Measurements from ENCODE around the gene SP140.
"Not testable (repeated sequence)": the region's sequence is repeated elsewhere in the genome, so short reads cannot be mapped to it uniquely, and the experiment has no call there.

Gene SP140

DNA sequence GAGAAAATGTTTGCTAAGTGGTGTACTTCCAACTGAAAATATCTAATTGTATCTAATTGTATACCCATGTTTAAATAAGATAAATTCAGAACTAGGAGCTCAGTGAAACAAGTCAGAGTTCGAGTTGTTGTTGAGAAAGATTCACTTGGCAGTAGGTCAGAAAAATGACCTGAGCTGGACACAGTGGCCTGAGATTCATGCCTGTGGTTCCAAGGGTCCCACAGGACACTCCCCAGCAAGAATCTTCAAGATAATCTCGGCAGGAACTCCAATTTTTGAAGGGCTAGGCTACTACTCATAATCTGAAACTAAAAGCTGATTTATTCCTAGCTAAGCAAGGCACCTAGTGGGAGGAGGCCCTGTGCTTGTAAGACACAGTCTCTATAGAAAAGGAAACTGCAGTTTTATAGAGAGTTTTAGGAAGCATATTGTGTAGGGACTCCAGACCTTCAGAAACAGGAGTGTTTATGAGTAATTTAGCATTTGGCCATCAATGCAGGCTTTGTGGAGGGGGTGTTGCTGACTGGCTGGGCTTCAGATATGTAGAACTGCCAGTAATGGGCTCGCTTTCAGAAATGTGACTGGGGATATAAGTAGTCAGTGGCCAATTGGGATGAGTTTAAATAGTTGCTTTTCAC, 43.2 kb downstream of the SP140 start:
- DNase-seq (ENCODE audit: low read depth): peak; percentile 62
- no peak overlapping the region for H3K4me3 ChIP-seq (ENCODE audit: low read depth, low read length)
- TF ChIP-seq, protein P1, sequence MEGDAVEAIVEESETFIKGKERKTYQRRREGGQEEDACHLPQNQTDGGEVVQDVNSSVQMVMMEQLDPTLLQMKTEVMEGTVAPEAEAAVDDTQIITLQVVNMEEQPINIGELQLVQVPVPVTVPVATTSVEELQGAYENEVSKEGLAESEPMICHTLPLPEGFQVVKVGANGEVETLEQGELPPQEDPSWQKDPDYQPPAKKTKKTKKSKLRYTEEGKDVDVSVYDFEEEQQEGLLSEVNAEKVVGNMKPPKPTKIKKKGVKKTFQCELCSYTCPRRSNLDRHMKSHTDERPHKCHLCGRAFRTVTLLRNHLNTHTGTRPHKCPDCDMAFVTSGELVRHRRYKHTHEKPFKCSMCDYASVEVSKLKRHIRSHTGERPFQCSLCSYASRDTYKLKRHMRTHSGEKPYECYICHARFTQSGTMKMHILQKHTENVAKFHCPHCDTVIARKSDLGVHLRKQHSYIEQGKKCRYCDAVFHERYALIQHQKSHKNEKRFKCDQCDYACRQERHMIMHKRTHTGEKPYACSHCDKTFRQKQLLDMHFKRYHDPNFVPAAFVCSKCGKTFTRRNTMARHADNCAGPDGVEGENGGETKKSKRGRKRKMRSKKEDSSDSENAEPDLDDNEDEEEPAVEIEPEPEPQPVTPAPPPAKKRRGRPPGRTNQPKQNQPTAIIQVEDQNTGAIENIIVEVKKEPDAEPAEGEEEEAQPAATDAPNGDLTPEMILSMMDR (IDR thresholded peaks at IDR 0.05; ENCODE audit: insufficient read depth, low read depth, low read length, missing control alignments): no peak

DNA sequence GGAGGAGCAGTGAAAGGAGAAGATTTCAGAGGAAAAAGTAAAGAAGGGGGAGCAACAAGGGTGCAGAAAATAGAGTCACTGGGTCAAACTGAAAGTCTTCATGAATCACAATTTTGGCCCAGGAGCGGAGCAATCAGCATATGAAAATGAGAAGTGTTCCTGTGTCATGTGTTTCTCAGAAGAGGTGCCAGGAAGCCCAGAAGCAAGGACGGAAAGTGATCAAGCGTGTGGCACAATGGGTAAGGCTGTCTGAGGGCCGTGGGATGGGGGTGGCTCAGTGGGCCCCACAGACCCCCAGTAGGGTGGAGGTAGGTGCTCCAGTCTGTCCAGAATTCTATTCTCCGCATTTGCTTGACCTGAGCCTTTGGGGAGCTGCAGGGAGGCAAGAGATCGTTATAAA, 44.2 kb downstream of the SP140 start:
- peak; percentile 56 for DNase-seq (ENCODE audit: low read depth)
- no peak overlapping the region for H3K4me3 ChIP-seq (ENCODE audit: low read depth, low read length)
- TF ChIP-seq, protein P1 (IDR thresholded peaks at IDR 0.05; ENCODE audit: insufficient read depth, low read depth, low read length, missing control alignments): no peak

DNA sequence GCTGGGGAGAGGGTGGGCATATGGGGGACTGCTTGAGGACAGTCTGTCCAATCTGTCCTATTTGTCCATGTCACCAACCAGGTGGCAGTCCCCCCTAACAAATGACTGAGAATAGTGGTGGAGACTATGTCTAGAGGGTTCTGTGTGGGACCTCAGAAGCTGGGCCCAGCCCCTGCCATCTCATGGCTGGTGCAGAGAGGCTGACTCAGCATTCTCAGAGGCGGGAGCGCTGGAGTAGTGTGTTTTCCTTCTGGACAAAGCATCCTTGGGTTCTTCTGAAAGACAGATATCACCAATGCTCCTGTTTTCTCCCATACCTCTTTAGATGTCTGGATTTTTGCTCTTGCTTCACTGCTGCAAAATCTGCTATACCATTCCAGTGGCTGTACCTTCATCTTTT, 57.4 kb downstream of the SP140 start:
- TF ChIP-seq, protein P1 (IDR thresholded peaks at IDR 0.05; ENCODE audit: insufficient read depth, low read depth, low read length, missing control alignments): no peak
- no peak overlapping the region for H3K4me3 ChIP-seq (ENCODE audit: low read depth, low read length)
- no peak for DNase-seq (ENCODE audit: low read depth)

DNA sequence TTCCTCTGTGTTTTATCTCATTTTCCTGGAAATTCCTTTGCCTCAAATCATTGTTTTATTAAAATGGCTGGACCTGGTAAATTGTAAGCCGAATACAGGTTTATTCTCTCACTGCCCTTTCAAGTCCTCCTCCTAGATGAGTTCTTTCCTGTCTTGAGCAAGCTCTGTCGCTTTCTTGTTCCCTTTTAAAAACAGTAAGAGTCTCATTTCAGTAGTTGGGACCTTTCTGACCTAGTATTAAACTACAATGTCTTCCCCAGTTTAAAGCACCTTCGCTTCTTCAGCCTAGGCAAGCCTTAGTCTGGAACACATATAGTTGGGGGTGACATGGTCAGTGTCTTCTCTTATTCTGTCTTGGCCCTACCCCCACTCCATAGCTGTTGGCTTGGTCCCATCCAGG, 60.5 kb downstream of the SP140 start:
- DNase-seq (ENCODE audit: low read depth): no peak

DNA sequence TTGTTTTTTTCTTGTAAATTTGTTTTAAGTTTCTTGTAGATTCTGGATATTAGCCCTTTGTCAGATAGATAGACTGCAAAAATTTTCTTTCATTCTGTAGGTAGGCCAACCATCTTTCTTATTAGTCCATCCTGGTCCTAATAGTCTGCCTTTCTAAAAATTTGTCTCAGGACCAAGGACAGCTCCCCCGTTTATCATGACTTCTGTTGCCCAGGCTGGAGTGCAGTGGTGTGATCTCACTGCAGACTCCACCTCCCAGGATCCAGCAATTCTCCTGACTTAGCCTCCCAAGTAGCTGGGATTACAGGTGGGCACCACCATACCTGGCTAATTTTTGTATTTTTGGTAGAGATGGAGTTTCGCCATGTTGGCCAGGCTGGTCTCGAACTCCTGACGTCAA, 63.8 kb downstream of the SP140 start:
- H3K4me3 ChIP-seq (ENCODE audit: low read depth, low read length); DNase-seq (ENCODE audit: low read depth): not testable (repeated sequence)

More for the DNA sequence above, 60.5 kb downstream of the SP140 start:
- TF ChIP-seq, protein P1 (IDR thresholded peaks at IDR 0.05; ENCODE audit: insufficient read depth, low read depth, low read length, missing control alignments): no peak
- no peak overlapping the region for H3K4me3 ChIP-seq (ENCODE audit: low read depth, low read length)

DNA sequence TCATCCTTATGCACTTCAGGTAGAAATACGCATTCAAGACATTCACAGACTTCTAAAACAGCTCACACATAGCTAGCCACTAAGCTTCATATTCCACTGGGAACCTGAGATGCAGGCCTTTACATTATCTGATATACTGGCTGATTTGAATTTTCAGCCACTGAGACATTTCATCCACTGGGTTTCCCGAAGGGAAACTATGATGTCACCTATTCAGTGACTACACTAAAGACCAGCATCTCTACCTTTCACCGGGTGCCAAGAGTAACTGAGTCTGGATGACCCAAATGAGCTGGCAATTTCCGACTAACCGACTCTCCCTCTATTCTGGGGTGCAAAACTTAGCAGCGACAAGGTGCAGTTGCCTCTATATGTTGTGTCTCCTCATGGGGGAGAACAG, 69.7 kb downstream of the SP140 start:
- TF ChIP-seq, protein P1 (IDR thresholded peaks at IDR 0.05; ENCODE audit: insufficient read depth, low read depth, low read length, missing control alignments): no peak

DNA sequence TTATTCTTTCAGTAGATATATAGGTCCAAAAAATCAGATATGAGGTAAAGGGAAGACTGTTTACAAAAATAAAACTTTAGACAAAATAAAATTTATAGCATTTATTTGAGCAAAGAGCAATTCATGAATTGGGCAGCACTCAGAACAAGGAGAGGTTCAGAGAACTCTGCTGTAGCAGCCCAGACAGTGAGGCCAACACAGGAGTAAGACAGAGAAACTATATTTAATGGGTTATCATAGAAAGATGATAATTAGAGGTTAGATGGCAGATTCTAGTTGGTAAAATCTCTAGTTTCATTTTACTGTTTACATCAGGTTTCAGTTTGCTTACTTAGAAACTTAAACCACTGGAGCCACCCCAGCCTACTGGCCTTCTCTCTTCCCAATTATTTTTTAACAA, 71.4 kb downstream of the SP140 start:
- TF ChIP-seq, protein P1 (IDR thresholded peaks at IDR 0.05; ENCODE audit: insufficient read depth, low read depth, low read length, missing control alignments): no peak
- no peak for DNase-seq (ENCODE audit: low read depth)
- no peak overlapping the region for H3K4me3 ChIP-seq (ENCODE audit: low read depth, low read length)

More for the DNA sequence above, 69.7 kb downstream of the SP140 start:
- DNase-seq (ENCODE audit: low read depth): no peak
- no peak overlapping the region for H3K4me3 ChIP-seq (ENCODE audit: low read depth, low read length)
